NCI-H146 treated with DMSO at 0.1 percent for 48 hours (cell line): Measurements from ENCODE around the gene CADM1.

Experiments used
- DNase-seq: peaks from one replicate; lab custom pipeline; 2025; ENCODE audit not compliant: unreplicated experiment; lab: John Stamatoyannopoulos, UW

CADM1 gene

GRCh38 chr11:115132436-115133228, 371.6 kb downstream of the CADM1 start:
- DNase-seq, result no peak

- DNase-seq, result no peak
Measured at GRCh38 chr11:115129473-115130289, 374.5 kb downstream of the CADM1 start.

- no peak for DNase-seq
Measured at GRCh38 chr11:115128226-115128625, 376.0 kb downstream of the CADM1 start.

DNA sequence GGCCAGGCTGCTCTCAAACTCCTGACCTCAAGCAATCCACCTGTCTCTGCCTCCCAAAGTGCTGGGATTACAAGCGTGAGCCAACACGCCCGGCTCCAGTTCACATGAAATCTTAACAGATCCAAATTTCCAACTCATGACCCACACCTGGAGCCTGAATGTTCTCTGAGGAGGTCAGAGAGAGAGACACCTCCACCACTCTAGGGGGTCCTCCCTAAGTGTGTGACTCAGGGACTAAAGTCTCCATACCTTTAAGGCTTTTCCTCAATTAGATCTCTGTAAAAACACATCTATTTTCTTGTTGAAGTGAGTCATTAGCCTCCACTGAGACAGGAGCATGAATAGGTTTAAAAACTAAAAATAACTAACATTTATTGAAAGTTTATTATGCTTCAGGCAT, 376.4 kb downstream of the CADM1 start:
- no peak for DNase-seq

GRCh38 chr11:115126515-115127208, 377.6 kb downstream of the CADM1 start:
- DNase-seq, result no peak

DNA sequence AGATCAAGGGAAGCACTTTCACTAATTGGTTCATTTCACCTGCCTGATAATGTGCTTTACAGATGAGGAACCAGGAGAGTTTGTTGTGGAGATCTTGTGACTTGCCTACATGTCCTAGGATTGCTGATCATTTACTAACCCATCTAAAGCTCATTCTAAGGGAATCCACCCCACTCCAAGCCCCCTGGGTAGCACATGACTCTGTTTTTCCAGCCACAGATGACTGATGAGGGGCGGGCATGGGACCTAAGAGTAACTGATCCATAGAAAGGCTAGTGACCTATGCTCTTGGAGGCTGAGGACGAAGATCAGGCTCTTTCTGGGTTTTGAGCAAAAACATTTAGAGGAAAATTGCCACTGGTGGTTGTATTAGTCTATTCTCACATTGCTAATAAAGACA, 378.1 kb downstream of the CADM1 start:
- DNase-seq, result no peak

DNA sequence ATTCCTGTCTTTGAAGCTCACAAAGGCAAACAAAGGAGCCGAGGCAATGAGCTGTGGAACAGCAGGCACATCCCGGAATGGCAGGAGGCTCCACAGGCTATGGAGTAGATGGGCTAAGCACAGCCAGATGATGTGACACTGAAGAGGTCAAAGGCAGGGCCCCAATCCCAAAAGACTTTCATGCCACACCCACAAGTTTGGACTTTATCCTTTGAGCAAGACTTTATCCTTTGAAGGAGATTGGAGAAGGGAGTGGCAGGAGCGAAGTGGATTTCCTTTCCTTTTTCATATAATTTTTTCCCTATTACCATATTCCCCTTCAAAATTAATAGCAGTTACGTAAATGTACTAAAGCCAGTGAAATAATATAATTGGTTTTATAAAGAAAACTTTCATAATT, 379.4 kb downstream of the CADM1 start:
- no peak for DNase-seq

GRCh38 chr11:115123641-115124040, 380.6 kb downstream of the CADM1 start:
- no peak for DNase-seq

DNA sequence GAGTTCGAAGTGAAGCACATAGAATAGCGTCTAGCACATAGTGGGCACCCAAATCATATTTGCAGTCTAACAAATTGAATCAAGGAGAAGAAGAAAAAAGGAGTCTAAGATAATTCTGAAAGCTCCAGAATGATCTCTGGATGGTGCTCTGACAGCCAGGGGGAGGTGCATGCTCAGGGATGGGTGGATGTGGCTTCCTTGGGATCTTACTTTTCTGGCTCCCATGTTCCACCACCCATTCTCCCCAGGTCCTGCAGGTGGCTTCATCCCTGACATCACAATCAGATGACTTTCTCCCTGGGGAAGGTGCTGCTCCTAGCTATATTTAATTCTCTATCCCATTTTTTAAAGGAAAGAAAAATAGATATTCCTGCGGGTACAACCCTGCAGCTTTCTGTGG, 381.9 kb downstream of the CADM1 start:
- no peak for DNase-seq
